Parathyroid adenoma (tissue), 2 donors: ENCODE data around the gene MBTPS1.
A peak's percentile ranks its signal among the peaks of the same experiment; 100 is the strongest.

Experiments
- H2AFZ ChIP-seq: fragments of 300-600 bp; sonication (generic); one replicate; pipeline ENCODE4 v1.7.0; 2017; ENCODE audit warnings: antibody characterized with exemption, mild to moderate bottlenecking
- H3K27ac ChIP-seq: fragments of 300-600 bp; sonication (generic); one replicate; pipeline ENCODE4 v1.7.0; 2017
- H3K27me3 ChIP-seq: fragments of 300-600 bp; sonication (generic); one replicate; pipeline ENCODE4 v1.7.0; 2017; ENCODE audit warnings: low read length; ENCODE audit not compliant: control insufficient read depth, insufficient read depth
- H3K36me3 ChIP-seq: fragments of 300-600 bp; sonication (generic); one replicate; pipeline ENCODE4 v1.7.0; 2017; ENCODE audit warnings: low read length; ENCODE audit not compliant: control insufficient read depth, insufficient read depth
- H3K4me1 ChIP-seq: fragments of 300-600 bp; sonication (generic); one replicate; pipeline ENCODE4 v1.7.0; 2017; ENCODE audit warnings: control low read depth
- H3K4me2 ChIP-seq: fragments of 300-600 bp; sonication (generic); one replicate; pipeline ENCODE4 v1.7.0; 2017; ENCODE audit warnings: low read length
- H3K4me3 ChIP-seq: fragments of 300-600 bp; sonication (generic); one replicate; pipeline ENCODE4 v1.7.0; 2017; ENCODE audit warnings: low read depth, low read length
- H3K79me2 ChIP-seq: fragments of 300-600 bp; sonication (generic); one replicate; pipeline ENCODE4 v1.7.0; 2017; ENCODE audit warnings: control low read depth
- H3K9ac ChIP-seq: fragments of 300-600 bp; sonication (generic); one replicate; pipeline ENCODE4 v1.7.0; 2017; ENCODE audit warnings: mild to moderate bottlenecking
- H3K9me3 ChIP-seq: fragments of 300-600 bp; sonication (generic); one replicate; pipeline ENCODE4 v1.7.0; 2017; ENCODE audit warnings: low read length; ENCODE audit not compliant: control insufficient read depth
- CTCF ChIP-seq: fragments of 300-600 bp; sonication (generic); IDR thresholded peaks from one replicate; pipeline ENCODE4 v1.7.0; 2017; ENCODE audit warnings: antibody characterized with exemption, mild to moderate bottlenecking
- donor health status: primary hyperparathyroidism.

MBTPS1 gene

GRCh38 chr16:84007520-84007919 lies 109.2 kb downstream of the MBTPS1 start:
- no peaks in the 10 kb centered on the region for H3K9me3 ChIP-seq
- no peaks in the 10 kb centered on the region for H3K79me2 ChIP-seq
- peak overlapping the region; percentile 29 for H3K27ac ChIP-seq
- peak overlapping the region; percentile 77 for H2AFZ ChIP-seq
- H3K9ac ChIP-seq: no peak overlapping the region
- H3K27me3 ChIP-seq: no peaks in the 10 kb centered on the region
- H3K4me1 ChIP-seq: peaks cover 11% of the 10 kb centered on the region
- H3K36me3 ChIP-seq: no peaks in the 10 kb centered on the region
- TF ChIP-seq CTCF: no peak
- H3K4me3 ChIP-seq: no peak overlapping the region
- H3K4me2 ChIP-seq: no peak overlapping the region

- H3K4me1 ChIP-seq: peaks cover 11% of the 10 kb centered on the region
- no peaks in the 10 kb centered on the region for H3K27me3 ChIP-seq
- H3K4me3 ChIP-seq: no peak overlapping the region
- H3K9ac ChIP-seq: no peak overlapping the region
- H3K9me3 ChIP-seq: no peaks in the 10 kb centered on the region
- no peaks in the 10 kb centered on the region for H3K79me2 ChIP-seq
- H3K36me3 ChIP-seq: no peaks in the 10 kb centered on the region
- no peak overlapping the region for H3K27ac ChIP-seq
- no peak overlapping the region for H3K4me2 ChIP-seq
- no peak overlapping the region for H2AFZ ChIP-seq
- TF ChIP-seq CTCF: no peak
Observed at GRCh38 chr16:84005391-84005790, 111.4 kb downstream of the MBTPS1 start.

GRCh38 chr16:84004442-84004841 lies 112.3 kb downstream of the MBTPS1 start:
- TF ChIP-seq CTCF: no peak
- no peaks in the 10 kb centered on the region for H3K27me3 ChIP-seq
- H3K4me1 ChIP-seq: peaks cover 11% of the 10 kb centered on the region

More at GRCh38 chr16:84004442-84004841, 112.3 kb downstream of the MBTPS1 start:
- Histone ChIP-seq H3K4me2 (no peak overlapping the region), H3K9ac (no peak overlapping the region), H3K9me3 (no peaks in the 10 kb centered on the region), H3K79me2 (no peaks in the 10 kb centered on the region), H3K36me3 (no peaks in the 10 kb centered on the region), H2AFZ (no peak overlapping the region), H3K27ac (no peak overlapping the region), H3K4me3 (no peak overlapping the region)
